GM12878 (cell line): Measurements from ENCODE around the gene GPR18. TPM values are rescaled to one million over a fixed set of nuclear protein-coding genes. Genes with fewer than 3 reads are reported as not detected.

Source experiments
- ASH2L ChIP-seq: fragments of 300-600, 200-600 bp; sonication (generic); IDR thresholded peaks from 2 replicates; pipeline ENCODE4 v1.6.1; 2017; ENCODE audit warnings: low read depth, mild to moderate bottlenecking, borderline replicate concordance
- PKNOX1 ChIP-seq: fragments of 450-650 bp; IDR thresholded peaks from 2 replicates; pipeline ENCODE4 v1.6.1; 2016; ENCODE audit warnings: mild to moderate bottlenecking
- PML ChIP-seq: IDR thresholded peaks from 2 replicates; pipeline ENCODE4 v1.6.1; 2012; ENCODE audit warnings: low read length, inconsistent platforms
- POU2F2 ChIP-seq: IDR thresholded peaks from 3 replicates; pipeline ENCODE4 v1.6.1; 2011; ENCODE audit warnings: low read depth, mild to moderate bottlenecking, low read length, borderline replicate concordance
- RELB ChIP-seq: fragments of 450-650 bp; IDR thresholded peaks from 2 replicates; pipeline ENCODE4 v1.6.1; 2017; ENCODE audit warnings: low read depth, mild to moderate bottlenecking, moderate library complexity
- STAT1 ChIP-seq: fragments of 450-650 bp; conservative IDR thresholded peaks from 2 replicates; pipeline ENCODE4 v1.6.1; 2014; ENCODE audit warnings: antibody characterized with exemption, mild to moderate bottlenecking
- polyA plus RNA-seq, 11 experiments: library from polyadenylated mRNA; depleted of rRNA in 4 of 11; unstranded in 6 of 11; stranded (reverse) in 5 of 11; fragments of >200 nt; fragmentation: Nextera tagmentation in 4 of 11; fragmentation: Illumina TruSeq in 1 of 11; extraction: Ambion mirVana in 4 of 11; extraction: Trizol in 1 of 11; gene quantifications; 1 replicate in 1 of 11; 2 replicates in 10 of 11; pipeline versions ENCODE4 v1.2.1 to v1.2.3, GENCODE V29; 2011 to 2016; ENCODE audit warnings: inconsistent platforms in 2 of 11, missing spikeins in 2 of 11, low read depth in 1 of 11
- total RNA-seq, 4 experiments: library from RNA; depleted of rRNA in 3 of 4; stranded (reverse); fragments of >200 nt in 3 of 4; fragmentation: Illumina TruSeq in 1 of 4; extraction: Trizol in 1 of 4; gene quantifications; 2 replicates each; pipeline versions ENCODE4 v1.2.1 to v1.2.3, GENCODE V29; 2013 to 2021
- TF ChIP-seq, protein P1 (sequence below): IDR thresholded peaks from 2 replicates; pipeline ENCODE4 v1.6.1; 2011; ENCODE audit warnings: borderline replicate concordance, low read depth, mild to moderate bottlenecking, moderate library complexity, low read length; ENCODE audit not compliant: insufficient read depth, poor library complexity, severe bottlenecking
- TF ChIP-seq, protein P2 (sequence below): fragments of 450-650 bp; IDR thresholded peaks from 2 replicates; pipeline ENCODE4 v1.6.1; 2017; ENCODE audit warnings: mild to moderate bottlenecking

GPR18 gene
- total and polyA plus RNA-seq, 10 of the 15 experiments (the other 5 are each of a cell fraction or from before 2014, with no cell fraction given) = 3.3 to 12.9 (median 5.2) TPM

DNA sequence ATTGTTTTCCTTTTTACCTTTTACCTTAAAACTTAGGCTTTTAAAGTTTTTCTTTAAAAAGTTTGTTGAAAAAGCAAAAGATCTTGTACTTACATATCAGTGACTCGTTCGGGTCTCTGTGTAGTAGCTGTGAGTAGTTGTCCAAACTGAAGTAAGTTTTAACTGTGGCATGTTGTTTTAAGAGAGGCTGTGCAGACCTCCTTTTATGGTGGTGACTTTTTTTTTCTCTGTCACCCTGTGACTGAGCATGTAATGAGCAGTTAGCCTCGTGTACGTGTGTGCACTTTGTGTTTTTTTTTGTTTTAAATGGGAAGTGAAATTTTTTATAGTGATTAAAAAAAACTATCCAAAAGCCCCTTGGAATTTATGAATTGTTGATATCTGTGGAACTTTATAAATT lies 49.1 kb upstream of the GPR18 start, which contains the start of gene GPR183 (continued):
- TF ChIP-seq, protein P1, sequence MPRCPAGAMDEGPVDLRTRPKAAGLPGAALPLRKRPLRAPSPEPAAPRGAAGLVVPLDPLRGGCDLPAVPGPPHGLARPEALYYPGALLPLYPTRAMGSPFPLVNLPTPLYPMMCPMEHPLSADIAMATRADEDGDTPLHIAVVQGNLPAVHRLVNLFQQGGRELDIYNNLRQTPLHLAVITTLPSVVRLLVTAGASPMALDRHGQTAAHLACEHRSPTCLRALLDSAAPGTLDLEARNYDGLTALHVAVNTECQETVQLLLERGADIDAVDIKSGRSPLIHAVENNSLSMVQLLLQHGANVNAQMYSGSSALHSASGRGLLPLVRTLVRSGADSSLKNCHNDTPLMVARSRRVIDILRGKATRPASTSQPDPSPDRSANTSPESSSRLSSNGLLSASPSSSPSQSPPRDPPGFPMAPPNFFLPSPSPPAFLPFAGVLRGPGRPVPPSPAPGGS = peak; percentile 56
- TF ChIP-seq, protein P2, sequence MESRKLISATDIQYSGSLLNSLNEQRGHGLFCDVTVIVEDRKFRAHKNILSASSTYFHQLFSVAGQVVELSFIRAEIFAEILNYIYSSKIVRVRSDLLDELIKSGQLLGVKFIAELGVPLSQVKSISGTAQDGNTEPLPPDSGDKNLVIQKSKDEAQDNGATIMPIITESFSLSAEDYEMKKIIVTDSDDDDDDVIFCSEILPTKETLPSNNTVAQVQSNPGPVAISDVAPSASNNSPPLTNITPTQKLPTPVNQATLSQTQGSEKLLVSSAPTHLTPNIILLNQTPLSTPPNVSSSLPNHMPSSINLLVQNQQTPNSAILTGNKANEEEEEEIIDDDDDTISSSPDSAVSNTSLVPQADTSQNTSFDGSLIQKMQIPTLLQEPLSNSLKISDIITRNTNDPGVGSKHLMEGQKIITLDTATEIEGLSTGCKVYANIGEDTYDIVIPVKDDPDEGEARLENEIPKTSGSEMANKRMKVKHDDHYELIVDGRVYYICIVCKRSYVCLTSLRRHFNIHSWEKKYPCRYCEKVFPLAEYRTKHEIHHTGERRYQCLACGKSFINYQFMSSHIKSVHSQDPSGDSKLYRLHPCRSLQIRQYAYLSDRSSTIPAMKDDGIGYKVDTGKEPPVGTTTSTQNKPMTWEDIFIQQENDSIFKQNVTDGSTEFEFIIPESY = no peak
- no peak for TF ChIP-seq PKNOX1
- TF ChIP-seq RELB = peak; percentile 87
- no peak for TF ChIP-seq ASH2L
- TF ChIP-seq PML = peak; percentile 92
- TF ChIP-seq POU2F2 = peak; percentile 92
- TF ChIP-seq STAT1 = no peak
